Kidney glomerular epithelial cell (primary cell): ENCODE measurements around the gene CLDN9.
A peak's percentile ranks its signal among the peaks of the same experiment; 100 is the strongest.

ENCODE experiments used
- DNase-seq: peaks from one replicate; lab custom pipeline; 2025; lab: John Stamatoyannopoulos, UW

Gene CLDN9

DNA sequence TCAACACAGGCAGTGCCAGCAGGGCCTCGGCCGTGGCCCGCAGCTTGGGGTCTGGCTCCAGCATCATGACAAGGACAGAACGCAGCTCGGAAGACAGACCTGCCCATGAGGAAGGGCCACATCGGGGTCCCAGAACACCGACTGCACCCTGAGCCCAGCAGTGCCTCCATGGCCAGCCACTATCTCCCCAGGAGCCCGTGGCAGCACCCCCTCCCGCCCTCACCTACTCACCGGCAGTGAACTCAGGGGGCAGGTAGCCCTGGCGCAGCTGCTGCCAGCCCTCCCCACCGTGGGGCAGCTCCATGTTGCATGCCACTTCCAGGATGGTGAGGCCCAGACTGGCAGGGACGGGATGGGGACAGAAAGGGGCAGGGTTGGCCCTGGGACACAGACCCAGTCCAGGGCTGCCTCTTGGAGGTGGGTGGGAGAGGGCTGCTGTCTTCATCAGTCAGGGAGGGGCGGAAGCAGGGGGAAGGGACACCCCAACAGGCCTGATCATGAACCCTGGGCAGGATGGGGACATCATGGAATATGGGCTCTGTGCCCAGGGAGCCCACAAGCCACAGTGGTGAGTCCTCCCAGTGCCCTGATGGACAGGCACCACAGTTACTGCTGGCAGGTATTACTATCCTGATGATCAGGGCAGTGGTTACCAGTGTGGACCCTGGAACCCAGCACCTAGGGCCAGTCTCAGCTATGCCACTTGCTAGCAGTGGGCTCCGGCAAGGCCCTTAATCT lies 38.2 kb upstream of the CLDN9 start:
- no peak for DNase-seq

DNA sequence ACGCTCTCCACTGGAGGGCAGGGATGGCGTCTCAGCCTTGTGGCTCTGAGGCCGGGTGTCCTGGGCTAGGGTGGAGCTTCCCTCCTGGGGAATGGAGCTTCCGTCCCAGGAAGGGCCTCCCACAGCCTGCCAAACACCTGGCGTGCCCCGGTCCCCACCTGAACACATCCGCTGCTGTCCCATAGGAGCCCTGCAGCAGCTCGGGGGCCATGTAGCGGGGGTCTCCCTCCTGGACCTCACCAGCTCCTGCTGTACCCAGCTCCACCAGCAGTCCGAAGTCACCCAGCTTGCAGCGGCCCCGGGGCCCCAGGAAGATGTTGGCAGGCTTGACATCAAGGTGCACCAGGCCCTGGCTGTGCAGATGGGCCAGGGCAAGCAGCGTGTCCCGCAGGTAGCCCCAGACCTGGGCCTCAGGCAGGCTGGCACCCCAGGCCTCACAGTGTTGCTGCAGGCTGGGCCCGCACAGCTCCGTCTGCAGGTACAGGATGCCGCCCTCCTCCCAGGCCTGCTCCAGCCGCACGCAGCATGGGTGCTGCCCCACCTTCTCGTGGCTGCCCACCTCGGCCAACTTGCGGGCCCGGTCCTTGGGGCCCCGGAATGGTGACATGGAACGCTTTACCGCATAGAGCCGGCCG lies 37.4 kb upstream of the CLDN9 start:
- DNase-seq, result no peak

DNA sequence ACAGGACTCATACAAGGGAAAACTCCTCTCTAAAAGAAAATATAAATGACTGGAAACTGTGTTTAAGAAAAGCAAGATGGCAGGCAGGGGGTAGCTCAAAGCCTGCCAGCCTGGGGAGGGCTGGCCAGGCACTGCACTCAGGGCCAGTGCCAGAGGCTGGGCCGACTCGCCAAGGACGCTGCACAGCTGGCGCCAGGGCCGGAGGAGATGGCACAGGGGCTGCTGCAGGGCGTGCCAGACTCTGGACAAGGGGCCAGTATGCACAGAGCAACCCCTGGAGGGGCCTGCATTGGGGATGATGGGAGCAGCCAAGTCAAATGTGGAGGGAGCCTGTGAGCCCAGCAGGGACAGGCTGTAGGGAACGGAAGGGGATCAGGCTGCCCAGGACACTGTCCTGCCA lies 36.5 kb upstream of the CLDN9 start:
- DNase-seq, result no peak

DNA sequence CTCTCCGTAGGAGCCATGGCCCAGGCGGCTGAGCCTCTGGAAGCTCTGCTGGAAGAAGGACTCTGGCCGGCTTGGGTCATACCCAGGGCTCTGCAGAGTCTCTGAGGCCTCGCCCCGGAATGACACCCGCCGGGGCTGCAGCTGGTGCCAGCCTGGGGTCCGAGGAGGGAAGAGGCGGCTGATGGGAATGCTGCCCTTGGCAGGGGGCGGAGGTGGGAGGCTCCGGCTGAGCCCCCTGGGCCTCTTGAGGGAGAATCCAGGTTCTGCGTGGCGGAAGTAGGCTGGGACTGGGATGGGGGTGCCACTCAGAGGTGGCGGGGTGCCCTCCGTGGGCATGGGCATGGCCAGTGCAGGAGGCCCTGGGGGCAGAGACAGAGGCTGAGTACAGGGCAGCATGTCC lies 36.0 kb upstream of the CLDN9 start:
- no peak for DNase-seq

DNA sequence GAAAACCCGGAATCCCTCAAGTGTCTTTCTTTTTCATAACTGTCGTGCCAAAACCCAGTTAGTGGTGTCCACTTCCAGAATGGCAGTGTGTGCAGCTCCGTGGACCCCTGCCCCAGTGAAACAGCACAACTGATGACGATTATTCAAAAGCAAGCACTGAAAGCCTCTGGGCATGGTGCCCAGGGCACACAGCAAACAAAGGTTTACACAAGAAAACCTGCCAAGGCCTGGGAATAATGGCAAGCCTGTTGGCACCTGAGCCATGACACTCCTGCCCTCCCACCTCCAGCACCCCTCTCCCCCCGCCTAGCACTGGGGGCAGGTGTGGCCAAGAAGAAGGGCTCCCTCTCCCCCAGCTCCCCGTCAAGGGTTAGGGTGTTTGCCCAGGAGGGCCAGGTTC lies 35.3 kb upstream of the CLDN9 start:
- DNase-seq, result no peak

DNA sequence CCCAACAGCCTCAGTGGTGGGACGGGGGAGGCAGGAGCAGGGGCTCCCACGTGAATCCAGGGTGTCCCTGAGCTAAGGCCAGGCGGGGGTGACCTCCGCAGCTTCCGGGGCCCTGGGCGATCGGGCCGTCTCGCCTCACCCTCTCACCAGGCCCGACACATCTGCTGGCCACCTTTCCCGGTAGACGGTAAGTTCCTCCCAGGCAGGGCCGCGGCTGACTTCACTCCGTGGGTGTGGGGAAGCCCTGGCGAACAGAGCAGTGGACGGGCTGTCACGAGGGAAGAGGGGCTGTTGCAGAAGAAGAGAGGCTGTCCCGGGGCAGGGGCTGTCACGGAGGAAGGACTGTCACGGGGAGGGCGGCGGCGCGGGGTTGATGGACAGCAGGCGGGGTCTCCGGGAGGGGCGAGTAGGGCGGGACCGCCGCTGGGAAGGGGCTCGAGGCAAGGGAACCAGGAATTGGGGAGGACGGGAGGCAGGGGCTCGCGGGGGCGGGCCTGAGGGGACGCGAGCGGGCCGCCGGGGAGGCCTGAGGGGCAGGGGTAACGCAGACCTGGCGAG lies 33.0 kb upstream of the CLDN9 start:
- DNase-seq, result no peak

DNA sequence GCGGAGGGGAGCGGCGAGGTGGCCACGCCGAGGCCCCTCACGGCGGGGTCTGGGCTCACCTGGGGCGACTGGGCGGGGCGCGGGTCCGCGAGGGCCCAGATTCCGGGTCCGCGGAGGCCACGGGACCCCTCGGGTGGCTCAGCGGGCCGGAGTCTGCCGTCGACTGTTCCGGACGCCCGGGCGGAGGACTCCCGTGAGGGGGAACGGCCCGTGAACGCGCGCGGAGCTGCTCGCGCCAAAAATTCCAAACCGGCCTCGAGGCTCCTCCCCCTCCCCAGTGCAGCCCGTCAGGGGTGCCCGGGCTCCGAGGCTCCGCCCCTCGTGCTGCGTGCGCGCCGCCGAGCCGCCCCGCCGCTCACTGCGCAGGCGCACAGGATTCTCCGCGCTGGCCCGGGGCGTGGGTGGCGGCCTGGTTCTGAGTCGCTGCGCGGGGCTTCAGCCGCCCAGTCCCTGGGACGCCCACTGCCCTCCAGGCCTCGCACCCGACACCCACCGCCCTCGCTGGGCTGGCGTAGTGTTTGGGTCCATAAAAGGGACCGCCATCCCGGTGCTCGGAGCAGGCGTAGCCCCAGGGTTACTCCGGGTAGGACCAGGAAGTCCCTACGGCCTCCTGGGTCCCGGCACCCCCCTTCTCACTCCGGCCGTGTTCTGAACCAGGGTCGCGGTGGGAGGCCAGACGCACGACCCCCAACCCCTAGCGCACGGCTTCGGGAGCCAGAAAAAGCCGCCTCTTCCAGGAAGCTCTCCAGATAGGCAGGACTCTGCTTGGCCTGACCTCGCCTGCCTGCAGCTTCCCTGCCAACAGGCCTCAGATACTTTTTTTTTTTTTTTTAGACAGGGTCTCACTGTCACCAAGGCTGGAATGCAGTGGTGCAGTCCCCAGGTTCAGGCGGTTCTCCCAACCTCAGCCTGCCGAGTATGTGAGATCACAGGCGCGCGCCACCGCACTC lies 32.2 kb upstream of the CLDN9 start, which contains the start of gene PKMYT1:
PKMYT1 (minus strand) TSS at position 220 of the 950 bp plus-strand sequence. CDS start 789 bp downstream, outside the sequence.
- peak; percentile 68 for DNase-seq

DNA sequence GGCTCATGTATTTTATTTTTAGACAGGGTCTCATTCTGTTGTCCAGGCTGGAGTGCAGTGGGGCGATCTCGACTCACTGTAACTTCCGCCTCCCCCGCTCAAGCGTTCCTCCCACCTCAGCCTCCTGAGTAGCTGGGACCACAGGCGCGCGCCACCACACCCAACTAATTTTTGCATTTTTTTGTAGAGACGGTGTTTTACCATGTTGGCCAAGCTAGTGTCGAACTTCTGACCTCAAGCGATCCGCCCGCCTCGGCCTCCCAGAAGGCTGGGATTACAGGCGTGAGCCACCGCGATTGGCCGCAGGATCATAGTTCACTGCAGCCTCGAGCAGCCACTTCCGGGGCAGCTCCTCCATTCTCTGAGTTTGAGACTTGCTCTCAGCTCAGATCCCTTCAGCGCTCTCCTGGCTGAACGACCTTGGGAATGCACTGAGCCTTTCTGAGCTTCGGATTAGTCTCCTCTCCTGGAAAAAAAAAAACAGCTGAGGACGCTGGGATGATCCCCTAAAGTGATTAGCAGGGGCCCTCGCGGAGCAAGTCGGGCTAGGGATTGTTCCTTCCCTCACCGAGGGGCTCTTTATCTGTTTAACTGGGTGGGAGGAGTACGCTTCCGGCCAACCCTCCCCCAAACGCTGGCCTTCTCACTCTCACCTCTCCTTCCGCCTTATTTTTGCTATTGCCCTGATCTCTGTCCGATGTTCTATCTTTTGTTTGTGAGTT lies 31.4 kb upstream of the CLDN9 start:
- DNase-seq, result no peak

DNA sequence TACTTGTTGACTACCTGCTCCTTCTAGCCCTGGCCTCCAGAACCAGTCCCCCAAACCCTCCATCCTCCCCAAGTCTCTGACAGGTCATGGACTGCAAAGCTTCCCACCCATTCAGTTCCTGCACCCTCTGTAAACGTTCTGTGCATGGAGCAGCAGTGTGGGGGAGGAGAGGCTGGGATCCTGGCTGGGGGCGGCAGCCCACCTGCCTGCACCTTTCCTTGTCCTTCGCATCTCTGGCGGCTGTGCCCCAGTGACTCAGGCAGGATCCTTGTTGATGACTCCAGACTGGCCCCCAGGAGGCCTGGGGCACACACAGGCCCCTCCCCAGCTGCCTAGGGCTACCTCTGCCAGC lies 30.8 kb upstream of the CLDN9 start:
- no peak for DNase-seq

DNA sequence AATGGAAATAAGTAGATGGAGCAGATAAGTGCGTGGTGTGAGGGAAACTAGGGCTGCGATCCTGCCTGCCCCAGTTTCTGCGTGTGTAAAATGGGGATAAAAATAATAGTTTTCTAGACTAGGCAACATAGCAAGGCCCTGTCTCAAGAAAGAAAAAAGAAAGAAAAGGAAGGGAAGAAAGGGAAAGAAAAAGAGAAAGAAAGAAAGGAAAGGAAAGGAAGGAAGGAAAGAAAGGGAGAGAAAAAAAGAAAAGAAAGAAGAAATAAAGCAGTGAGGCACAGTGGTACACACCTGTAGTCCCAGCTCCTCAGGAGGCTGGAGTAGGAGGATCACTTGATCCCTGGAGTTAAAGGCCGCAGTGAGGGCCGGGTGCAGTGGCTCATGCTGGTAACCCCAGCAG lies 30.3 kb upstream of the CLDN9 start:
- DNase-seq, result no peak

DNA sequence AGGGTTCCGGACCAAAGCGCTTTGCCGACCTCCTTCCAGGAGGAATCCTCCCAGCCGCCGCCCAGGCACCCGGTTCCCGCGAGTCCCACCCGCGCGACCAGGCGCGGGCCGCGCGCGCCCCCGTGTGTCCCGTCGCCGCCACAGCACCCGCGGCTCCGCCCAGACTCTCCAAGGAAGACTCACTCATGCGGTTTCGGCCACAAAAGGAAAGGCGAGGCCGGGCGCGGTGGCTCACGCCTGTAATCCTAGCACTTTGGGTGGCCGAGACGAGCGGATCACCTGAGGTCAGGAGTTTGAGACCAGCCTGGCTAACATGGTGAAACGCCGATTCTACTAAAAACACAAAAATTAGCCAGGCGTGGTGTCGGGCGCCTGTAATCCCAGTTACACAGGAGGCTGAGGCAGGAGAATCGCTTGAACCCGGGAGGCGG lies 29.0 kb upstream of the CLDN9 start:
- DNase-seq, result peak; percentile 85

DNA sequence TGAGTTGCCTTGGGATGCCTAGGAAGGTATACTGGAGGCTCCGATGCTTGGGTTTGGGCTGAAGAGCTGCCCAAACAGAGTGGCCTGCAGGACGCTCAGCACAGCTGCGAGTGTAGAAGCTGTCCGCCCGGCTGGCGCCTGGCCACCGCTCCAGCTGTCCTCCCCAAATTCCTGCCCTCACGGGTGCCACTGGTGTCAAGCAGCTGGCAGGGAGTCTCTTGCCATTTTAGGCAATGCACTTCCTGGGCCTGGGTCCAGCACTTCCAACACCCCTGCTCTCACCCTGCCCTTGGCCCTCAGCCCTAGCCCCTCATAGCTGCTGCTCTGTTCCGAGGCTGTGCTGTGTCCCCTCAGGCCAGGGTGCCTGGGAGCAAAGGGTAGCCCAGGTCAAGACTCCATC lies 27.3 kb upstream of the CLDN9 start:
- no peak for DNase-seq

DNA sequence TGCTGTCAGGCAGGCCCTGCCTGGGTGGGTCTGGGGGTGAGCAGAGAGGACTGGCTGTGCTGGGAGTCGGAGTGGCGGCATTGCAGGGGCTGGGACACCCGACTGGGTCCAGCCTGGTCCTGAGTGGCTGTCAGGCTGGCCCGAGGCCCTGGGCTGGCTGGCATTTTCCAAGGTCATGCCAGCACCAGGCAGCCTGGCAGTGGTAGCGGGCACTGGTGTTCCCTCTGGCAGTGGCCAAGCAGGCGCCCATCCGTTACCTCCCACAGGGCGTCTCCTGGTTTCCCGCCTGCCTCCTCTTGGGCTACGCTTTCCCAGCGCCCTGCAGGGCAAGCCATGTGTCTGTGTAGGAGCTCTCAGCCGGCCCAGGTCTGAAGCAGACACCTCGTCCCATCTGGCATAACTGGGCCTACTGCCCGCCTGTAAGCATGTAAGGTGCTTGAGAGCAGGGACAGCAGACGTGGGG lies 26.8 kb upstream of the CLDN9 start:
- DNase-seq, result no peak

DNA sequence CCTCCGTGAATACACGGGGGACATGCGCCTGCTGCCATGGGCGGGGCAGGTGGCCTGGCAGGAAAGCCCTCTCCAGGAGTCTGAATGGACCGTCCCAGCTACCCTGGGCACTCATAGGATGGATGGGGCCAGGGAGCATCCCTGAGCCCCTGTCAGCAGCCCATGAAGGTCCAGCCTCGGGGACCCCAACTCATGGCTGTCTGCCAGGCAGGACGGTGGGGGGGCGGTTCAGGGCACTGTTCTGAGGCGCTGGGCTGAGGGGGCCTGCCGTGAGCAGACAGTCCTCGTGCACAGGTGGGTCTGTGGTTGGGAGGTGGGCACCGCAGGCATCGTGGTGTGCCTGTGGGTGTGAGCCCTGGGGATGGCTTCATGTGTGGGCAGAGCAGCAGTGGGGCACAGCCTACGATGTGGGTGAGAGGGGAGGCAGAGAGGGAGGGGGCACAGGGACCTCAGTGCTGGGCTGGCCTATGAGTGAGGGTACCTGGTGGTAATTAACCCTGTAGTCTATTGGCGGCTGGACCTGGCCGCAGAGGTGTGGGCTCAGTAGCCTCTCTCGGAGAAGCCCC lies 26.0 kb upstream of the CLDN9 start:
- no peak for DNase-seq

DNA sequence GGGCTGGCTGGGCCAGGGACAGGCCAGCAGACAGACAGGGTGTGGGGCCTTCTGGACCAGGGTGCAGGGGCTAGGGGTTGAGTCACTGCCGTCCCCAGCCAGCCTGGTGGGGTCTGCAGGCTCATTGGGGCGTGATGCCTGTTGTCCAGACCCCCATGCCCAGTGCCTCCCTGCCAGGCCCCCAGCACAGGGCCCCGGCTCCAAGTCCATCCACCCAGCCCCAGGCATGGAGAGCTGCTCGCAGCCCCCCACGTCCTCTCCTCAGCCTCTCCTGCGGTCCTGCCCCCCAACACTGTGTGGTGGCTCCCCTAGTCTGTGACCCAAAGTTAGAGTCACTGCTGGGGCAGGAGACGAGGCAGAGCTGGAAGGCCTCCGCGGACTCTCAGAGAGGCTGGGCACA lies 25.4 kb upstream of the CLDN9 start:
- no peak for DNase-seq

DNA sequence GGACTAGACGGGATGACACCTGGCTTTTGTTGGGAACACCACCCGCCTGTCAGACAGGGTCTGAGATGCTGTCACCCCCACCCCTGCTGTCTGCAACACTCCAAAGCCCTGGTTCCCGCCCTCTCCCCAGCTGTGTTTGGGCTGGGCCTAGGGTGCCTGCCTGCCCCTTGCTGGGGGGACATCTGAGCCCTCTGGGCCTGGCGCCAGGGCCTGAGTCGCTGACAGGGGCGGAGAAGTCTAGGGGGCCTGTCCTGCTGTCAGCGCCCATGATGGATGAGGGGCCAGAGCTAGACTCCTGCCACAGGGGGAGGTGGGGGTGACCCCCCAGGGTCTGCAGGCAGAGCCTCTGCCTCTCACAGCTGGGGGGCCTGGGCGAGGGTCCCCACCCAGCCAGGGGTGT lies 24.9 kb upstream of the CLDN9 start:
- no peak for DNase-seq

DNA sequence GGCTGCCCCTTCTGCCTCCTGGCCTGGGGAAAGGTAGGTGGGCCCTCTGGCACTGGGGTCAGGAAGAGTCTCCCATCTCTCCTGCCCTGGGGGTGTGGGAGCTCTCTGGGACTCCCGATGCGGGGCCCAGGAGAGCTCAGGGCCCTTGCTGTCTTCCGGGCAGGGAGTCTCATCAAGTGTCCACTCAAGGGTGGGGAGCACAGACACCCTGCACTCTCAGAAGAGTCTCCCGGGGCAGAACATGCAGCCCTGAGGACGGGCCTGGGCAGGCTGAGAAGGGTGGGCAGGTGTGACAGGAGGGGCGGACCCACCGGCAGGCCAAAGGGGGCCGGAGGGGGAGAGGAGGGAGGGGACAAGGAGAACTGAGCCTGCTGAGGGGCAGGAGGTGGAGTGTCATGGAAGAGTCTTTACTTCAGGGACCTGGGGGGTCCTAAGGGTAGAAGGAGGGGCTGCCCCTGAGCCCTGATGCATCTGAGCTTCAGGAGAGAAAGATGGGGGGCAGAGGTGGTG lies 24.1 kb upstream of the CLDN9 start:
- no peak for DNase-seq

DNA sequence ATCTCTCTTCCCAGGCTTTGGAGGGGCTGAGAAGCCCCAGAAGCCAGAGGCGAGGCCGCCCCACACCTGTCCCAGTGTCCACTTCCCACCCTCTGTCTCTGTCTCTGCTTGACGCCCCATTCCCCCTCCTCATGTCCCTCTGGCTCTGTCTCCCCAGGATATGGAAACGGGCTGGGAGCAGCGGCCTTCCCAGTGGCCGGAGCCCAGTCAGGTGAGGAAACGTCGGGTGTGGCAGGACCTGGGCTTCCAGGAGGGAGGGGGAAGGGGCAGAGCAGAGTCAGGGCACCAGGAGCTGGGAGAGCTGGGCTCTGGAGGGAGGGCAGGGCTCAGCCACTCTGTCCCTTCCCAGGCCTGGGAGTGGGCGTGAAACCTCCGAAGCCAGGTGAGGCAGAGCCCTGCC lies 21.8 kb upstream of the CLDN9 start:
- DNase-seq, result no peak

DNA sequence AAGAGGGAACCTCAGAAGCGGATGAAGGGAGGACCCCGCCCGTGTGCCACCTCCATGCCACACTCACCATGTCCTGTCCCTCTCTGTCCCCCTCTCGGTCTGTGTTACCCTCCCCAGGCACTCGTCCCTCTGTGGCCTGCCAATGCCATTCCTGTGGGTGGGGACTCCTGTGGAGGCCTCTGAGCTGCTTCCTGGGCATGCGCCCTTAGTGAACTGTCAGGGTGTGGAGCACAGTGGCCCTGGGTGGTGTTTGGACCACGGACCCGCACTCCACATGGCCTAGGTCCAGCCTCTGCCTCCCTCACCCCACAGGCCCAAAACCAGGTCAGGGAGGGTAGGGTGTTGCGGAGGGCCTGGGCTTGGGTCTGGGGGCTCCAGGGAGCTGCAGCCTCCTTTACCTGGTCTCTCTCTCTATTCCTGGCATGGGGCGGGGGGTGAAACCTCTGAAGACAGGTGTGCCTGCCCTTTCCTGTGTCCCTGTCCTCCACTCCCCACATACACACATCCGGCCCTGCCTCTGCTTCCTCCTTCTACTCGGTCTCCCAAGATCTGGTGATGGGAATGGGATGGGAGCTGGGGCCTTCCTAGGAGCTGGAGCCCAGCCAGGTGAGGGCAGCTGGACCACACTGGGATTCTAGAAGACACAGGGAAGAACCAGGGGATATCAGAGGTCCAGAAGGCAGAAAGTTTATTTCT lies 21.0 kb upstream of the CLDN9 start:
- no peak for DNase-seq

DNA sequence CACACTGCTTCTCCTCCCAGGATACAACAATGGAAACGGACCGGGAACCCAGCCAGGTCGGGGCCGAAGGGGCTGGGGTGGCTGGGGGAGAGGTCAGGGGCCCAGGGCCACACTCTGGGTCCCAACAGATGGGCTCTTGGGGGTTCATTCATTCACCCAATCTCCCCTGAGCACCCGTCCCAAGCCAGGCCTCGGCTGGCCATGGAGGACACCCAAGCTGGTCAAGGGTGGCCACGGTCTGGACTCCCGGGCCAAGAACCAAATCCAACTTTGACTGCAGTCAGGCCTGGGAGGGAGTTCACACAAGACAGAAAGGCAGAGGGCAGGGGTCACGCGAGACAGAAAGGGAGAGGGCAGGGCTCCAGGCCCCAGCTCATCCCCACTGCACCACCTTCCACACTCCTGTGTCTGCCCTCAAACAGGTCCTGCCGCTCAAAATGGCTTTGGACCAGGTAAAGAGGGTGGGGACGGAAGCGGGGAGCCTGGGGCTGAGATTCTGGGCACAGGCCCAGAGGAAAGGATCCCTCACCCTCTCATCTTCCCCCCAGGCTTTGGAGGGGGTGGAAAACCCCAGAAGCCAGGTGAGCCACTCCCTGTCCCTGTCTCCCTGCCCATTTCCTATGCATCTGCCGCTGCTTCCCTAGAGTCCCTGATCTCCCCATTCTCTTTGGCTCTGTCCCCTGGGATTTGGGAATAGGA lies 20.2 kb upstream of the CLDN9 start:
- no peak for DNase-seq
